Sigmoid colon (tissue), 7 donors: ENCODE results near the gene MYH7B. TPM values are rescaled to one million over a fixed set of nuclear protein-coding genes. Genes with fewer than 3 reads are reported as not detected.

Experiments
- DNase-seq: peaks from one replicate; pipeline ENCODE4 v3.0.0-alpha.2; 2019
- H3K27ac ChIP-seq, 4 donors: fragments of 200-600 bp; sonication (generic); one replicate each; pipeline ENCODE4 v1.5.1; 2016 to 2019; ENCODE audit warnings: mild to moderate bottlenecking in 1 of 4
- H3K27me3 ChIP-seq, 3 donors: fragments of 200-600 bp; sonication (generic); one replicate each; pipeline ENCODE4 v1.5.1; 2019; ENCODE audit warnings: mild to moderate bottlenecking in 1 of 3
- H3K36me3 ChIP-seq, 4 donors: fragments of 200-600 bp; sonication (generic); one replicate each; pipeline ENCODE4 v1.5.1; 2016 to 2019
- H3K4me1 ChIP-seq, 4 donors: fragments of 200-600 bp; sonication (generic); one replicate each; pipeline ENCODE4 v1.5.1; 2017 to 2019
- H3K4me3 ChIP-seq, 4 donors: fragments of 200-600 bp; sonication (generic); one replicate each; pipeline ENCODE4 v1.5.1; 2017 to 2019; ENCODE audit warnings: mild to moderate bottlenecking in 2 of 4, moderate library complexity in 1 of 4
- H3K9me3 ChIP-seq, 4 donors: fragments of 200-600 bp in 3 of 4; sonication (generic) in 3 of 4; one replicate each; pipeline versions ENCODE4 v1.5.1 to v1.6.1; 2013 to 2019
- CTCF ChIP-seq, 4 experiments: fragments of 450-650 bp in 3 of 4; fragments of 200-600 bp in 1 of 4; IDR thresholded peaks; one replicate each; pipeline ENCODE4 v1.5.1; 2016 to 2019; ENCODE audit warnings: antibody characterized with exemption in 4 of 4, mild to moderate bottlenecking in 3 of 4, moderate library complexity in 2 of 4
- EP300 ChIP-seq, 4 donors: sonication (generic); formaldehyde crosslinking; IDR thresholded peaks; one replicate each; pipeline ENCODE4 v1.6.1; 2017; ENCODE audit warnings: antibody characterized with exemption in 4 of 4
- POLR2A ChIP-seq, 2 donors: fragments of 450-650 bp; IDR thresholded peaks; one replicate each; pipeline ENCODE4 v1.6.1; 2016; ENCODE audit warnings: antibody characterized with exemption in 2 of 2, mild to moderate bottlenecking in 2 of 2, moderate library complexity in 2 of 2
- POLR2AphosphoS5 ChIP-seq, 4 donors: sonication (generic); formaldehyde crosslinking; IDR thresholded peaks; one replicate each; pipeline ENCODE4 v1.6.1; 2017; ENCODE audit warnings: antibody characterized with exemption in 4 of 4
- WGBS, 2 donors: extraction: QIAGEN DNeasy Blood & Tissue Kit; methylation state at CpG; one replicate each; pipeline ENCODE4 v1.1.7; 2013; 5-methylcytosine and 5-hydroxymethylcytosine counted together
- intact Hi-C: fragments of 100-400 bp; cut with DNase I; formaldehyde crosslinking; loops from one replicate; pipeline ENCODE4 v1.15.1; 2023
- polyA plus RNA-seq, 3 donors: library from polyadenylated mRNA; stranded (reverse); fragments of 200-250 nt; gene quantifications; one replicate each; pipeline ENCODE4 v1.2.3, GENCODE V29; 2013
- total RNA-seq, 4 donors: library from RNA; depleted of rRNA; stranded (reverse); fragments of >200 nt; gene quantifications; one replicate each; pipeline ENCODE4 v1.1.0, GENCODE V29; 2016
- donor health status: healthy with polysubstance abuse.
- donor health status: Bipolar disorder and iron deficiency.
- donor health status: healthy.

The MYH7B gene
- total and polyA plus RNA-seq, 7 donors = under 0.01 to 1.6 (median 0.66) TPM

DNA sequence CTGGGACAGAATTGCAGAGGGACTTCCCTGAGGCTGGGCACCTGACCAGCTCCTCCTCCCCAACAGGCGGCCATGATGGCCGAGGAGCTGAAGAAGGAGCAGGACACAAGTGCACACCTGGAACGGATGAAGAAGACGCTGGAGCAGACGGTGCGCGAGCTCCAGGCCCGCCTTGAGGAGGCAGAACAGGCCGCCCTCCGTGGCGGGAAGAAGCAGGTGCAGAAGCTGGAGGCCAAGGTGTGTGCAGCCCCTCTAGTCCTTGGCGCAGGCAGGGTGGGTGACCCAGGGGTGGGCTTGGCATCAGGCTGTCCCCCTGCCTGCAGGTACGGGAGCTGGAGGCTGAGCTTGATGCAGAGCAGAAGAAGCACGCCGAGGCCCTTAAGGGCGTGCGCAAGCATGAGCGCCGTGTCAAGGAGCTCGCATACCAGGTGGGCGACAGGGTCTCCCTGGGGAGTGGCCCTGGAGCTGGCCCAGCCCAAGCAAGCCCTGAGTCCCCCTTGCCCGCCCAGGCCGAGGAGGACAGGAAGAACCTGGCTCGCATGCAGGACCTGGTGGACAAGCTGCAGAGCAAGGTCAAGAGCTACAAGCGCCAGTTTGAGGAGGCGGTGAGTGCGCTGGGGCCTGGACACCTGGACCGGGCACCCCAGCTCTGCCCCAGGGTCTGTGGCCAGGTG lies 45.4 kb downstream of the MYH7B start:
- TF ChIP-seq EP300 (IDR thresholded peaks at IDR 0.05) = no peak
- no peak for TF ChIP-seq CTCF (IDR thresholded peaks at IDR 0.05)
- TF ChIP-seq POLR2AphosphoS5 (IDR thresholded peaks at IDR 0.05) = no peak
- TF ChIP-seq POLR2A (IDR thresholded peaks at IDR 0.05) = no peak
- no peak for DNase-seq
- 96% methylated on average over 28 of the region's 28 CpGs for whole genome bisulfite sequencing, 2 donors
- H3K27me3 ChIP-seq = no peaks in the 10 kb centered on the region
- intact Hi-C loops = no loop called here
- peaks cover 0 to 13% (median 11%) of the 10 kb centered on the region in 4 donors for H3K4me1 ChIP-seq
- no peak overlapping the region for H3K27ac ChIP-seq
- H3K4me3 ChIP-seq = no peak overlapping the region
- no peaks in the 10 kb centered on the region for H3K9me3 ChIP-seq
- H3K36me3 ChIP-seq = peaks cover 53 to 88% (median 76%) of the 10 kb centered on the region in 4 donors

GRCh38 chr20:35001596-35002362 lies 46.1 kb downstream of the MYH7B start:
- TF ChIP-seq POLR2A (IDR thresholded peaks at IDR 0.05) = no peak
- TF ChIP-seq EP300 (IDR thresholded peaks at IDR 0.05) = no peak
- no peak for TF ChIP-seq POLR2AphosphoS5 (IDR thresholded peaks at IDR 0.05)
- no peak for TF ChIP-seq CTCF (IDR thresholded peaks at IDR 0.05)
- Histone ChIP-seq H3K4me1 (peaks cover 0 to 12% (median 10%) of the 10 kb centered on the region in 4 donors), H3K9me3 (no peaks in the 10 kb centered on the region), H3K27ac (no peak overlapping the region), H3K36me3 (peaks cover 56 to 88% (median 77%) of the 10 kb centered on the region in 4 donors), H3K27me3 (no peaks in the 10 kb centered on the region), H3K4me3 (no peak overlapping the region)
- no peak for DNase-seq
- WGBS, 2 donors = 90 to 92% methylated on average over 15 of the region's 15 CpGs
- intact Hi-C loops = no loop called here

GRCh38 chr20:35002426-35003210 lies 47.0 kb downstream of the MYH7B start:
- TF ChIP-seq CTCF (IDR thresholded peaks at IDR 0.05) (no peak), POLR2A (IDR thresholded peaks at IDR 0.05) (no peak), POLR2AphosphoS5 (IDR thresholded peaks at IDR 0.05) (no peak), EP300 (IDR thresholded peaks at IDR 0.05) (no peak)
- Histone ChIP-seq H3K27me3 (no peaks in the 10 kb centered on the region), H3K27ac (no peak overlapping the region), H3K36me3 (peaks cover 61 to 96% (median 83%) of the 10 kb centered on the region in 4 donors), H3K4me1 (peaks cover 0 to 4% (median 2%) of the 10 kb centered on the region in 4 donors), H3K4me3 (no peak overlapping the region), H3K9me3 (no peaks in the 10 kb centered on the region)
- WGBS, 2 donors = 84 to 89% methylated on average over 10 of the region's 10 CpGs
- intact Hi-C loops = no loop called here
- DNase-seq = peak; percentile 44

DNA sequence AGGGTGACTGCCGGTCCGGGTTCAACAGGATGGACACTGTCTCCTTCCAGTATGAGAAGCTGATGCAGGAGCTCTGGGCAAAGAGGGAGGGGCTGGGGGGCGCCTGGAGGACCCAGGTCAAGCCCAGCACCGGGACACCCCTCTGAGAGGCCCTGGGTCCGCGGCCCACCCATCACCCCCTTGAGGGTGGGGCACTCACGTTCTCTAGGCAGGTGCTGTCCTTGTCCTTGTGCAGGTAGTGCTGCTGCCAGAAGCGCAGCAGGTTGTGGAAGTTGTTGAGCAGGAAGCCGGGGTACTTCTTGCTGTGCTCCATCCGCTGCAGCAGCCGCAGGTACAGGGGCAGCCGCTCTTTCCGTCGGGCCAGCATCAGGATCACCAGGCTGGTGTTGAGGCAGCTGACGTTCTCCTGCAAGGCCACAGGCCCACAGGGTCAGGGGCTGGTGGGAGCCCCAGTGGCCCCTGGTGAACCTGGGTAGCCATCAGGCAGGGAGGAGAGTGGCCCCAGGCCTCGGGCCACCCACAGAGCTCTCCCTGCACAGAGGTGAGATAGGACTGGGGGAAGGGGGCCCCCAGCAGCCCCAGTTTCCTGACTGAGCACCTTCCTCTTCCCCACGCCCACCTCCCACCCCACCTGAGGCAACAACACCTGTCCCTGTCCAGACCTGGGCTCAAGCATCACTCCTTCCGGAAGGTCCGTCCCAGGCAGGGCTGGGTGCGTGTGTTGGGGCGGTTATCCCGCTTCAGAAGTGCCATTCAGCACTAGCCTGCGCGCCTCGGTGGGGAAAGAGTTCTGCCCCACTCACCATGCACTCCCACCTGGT lies 47.8 kb downstream of the MYH7B start:
- TF ChIP-seq POLR2AphosphoS5 (IDR thresholded peaks at IDR 0.05) (no peak), CTCF (IDR thresholded peaks at IDR 0.05) (no peak), EP300 (IDR thresholded peaks at IDR 0.05) (no peak), POLR2A (IDR thresholded peaks at IDR 0.05) (no peak)
- 93% methylated on average over 25 of the region's 25 CpGs for WGBS, 2 donors
- DNase-seq = peak; percentile 51
- Histone ChIP-seq H3K4me1 (no peaks in the 10 kb centered on the region), H3K36me3 (peaks cover 65 to 100% (median 90%) of the 10 kb centered on the region in 4 donors), H3K4me3 (no peak overlapping the region), H3K27me3 (no peaks in the 10 kb centered on the region), H3K27ac (no peak overlapping the region), H3K9me3 (no peaks in the 10 kb centered on the region)
- intact Hi-C loops = no loop called here
